GM10266 (cell line): ENCODE measurements around the gene GOLGA8N.

Experiments used
- DNase-seq: peaks from one replicate; pipeline ENCODE4 v3.0.0; 2012; ENCODE audit errors: extremely low spot score
- TF ChIP-seq, protein P1 (sequence below): IDR thresholded peaks from 2 replicates; pipeline ENCODE4 v1.5.1; 2012; ENCODE audit warnings: mild to moderate bottlenecking, low read depth; ENCODE audit not compliant: control insufficient read depth, insufficient read depth; ENCODE audit errors: missing control alignments

GOLGA8N gene

DNA sequence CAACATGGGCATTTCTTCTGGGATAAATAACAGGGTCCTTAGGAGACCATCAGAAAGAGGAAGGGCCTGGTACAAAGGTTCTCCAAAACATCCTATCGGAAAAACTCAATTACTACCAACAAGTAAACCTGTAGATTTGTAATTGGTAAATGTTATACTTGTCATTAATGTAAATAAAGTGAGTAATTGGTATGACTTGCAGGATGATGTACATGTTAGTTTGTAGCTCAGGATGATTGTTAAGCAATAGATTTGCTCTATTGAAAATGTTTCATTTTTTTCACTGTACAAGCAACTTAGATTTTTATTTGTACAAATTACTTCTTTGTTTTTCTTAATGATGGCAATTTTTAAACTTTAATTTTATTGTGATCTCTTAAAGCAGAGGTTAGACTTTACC is 44.4 kb downstream of the GOLGA8N start:
- TF ChIP-seq, protein P1, sequence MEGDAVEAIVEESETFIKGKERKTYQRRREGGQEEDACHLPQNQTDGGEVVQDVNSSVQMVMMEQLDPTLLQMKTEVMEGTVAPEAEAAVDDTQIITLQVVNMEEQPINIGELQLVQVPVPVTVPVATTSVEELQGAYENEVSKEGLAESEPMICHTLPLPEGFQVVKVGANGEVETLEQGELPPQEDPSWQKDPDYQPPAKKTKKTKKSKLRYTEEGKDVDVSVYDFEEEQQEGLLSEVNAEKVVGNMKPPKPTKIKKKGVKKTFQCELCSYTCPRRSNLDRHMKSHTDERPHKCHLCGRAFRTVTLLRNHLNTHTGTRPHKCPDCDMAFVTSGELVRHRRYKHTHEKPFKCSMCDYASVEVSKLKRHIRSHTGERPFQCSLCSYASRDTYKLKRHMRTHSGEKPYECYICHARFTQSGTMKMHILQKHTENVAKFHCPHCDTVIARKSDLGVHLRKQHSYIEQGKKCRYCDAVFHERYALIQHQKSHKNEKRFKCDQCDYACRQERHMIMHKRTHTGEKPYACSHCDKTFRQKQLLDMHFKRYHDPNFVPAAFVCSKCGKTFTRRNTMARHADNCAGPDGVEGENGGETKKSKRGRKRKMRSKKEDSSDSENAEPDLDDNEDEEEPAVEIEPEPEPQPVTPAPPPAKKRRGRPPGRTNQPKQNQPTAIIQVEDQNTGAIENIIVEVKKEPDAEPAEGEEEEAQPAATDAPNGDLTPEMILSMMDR = no peak

DNA sequence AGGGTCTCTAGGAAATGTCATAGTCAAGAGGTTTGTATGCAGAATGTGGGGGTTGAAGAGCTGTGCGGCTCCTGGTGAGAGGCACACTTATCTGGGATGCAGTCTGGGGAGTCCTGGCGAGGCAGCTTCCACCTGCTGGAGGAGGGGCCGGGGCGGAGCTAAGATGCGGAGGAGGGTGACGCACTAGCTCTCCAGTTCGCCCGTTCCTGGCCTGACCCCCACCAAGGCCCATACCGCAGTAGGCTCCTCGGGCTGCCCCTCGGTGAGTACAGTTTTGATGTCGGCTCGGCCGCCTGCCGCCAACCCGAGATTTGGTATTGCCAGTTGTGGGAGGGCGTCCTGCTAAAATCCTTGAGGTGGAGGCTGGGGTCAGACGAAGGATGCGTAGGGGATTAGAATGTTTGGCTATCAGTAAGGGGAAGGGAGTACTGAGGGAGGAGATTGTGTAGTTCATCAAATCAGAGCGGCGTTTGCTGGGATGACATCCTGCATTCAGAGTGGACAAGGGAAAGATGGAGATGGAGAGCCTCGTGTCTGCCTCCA is 48.3 kb downstream of the GOLGA8N start, which contains the start of gene SCG5:
Gene SCG5, plus strand, starts transcription at position 194 of the 543 bp plus-strand sequence. CDS start 1,883 bp downstream, outside the sequence.
- TF ChIP-seq, protein P1 = no peak
- DNase-seq = no peak

More for the DNA sequence above, 44.4 kb downstream of the GOLGA8N start:
- DNase-seq = no peak

DNA sequence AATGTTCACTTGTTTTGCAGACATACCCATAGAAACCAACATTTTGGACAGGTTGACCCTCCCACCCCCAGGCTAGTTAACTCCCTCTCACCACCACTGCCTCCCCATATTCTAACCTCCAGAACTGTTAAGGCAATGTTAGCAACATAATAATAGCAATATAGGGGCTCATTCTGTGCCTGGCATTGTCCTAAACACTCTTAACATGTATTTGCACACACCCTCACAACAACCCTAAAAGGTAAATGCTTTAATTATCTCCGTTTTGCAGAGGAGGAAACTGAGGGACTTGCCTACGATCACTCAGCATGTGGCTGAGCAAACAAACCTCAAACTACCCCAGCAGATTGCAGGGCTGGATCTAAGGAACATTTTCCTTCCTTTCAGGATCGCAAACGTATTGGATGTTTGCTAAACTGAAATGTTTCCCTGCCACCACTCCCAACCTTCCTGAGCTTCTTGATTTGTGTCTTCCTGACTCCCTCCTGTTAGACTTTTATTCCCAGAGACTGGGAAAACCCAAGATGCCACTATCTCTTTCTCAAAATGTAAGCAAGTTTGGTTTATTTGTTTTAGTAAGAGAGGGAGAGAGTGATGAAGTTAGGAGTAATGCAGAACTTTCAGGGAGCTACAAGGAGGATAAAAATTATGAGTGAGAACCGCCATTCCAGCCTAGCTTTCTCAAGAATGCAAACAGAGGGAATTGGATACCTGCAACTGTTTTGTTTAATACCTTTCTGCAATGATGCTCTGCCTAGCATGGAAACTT is 49.6 kb downstream of the GOLGA8N start:
- TF ChIP-seq, protein P1 = no peak
- DNase-seq = no peak

DNA sequence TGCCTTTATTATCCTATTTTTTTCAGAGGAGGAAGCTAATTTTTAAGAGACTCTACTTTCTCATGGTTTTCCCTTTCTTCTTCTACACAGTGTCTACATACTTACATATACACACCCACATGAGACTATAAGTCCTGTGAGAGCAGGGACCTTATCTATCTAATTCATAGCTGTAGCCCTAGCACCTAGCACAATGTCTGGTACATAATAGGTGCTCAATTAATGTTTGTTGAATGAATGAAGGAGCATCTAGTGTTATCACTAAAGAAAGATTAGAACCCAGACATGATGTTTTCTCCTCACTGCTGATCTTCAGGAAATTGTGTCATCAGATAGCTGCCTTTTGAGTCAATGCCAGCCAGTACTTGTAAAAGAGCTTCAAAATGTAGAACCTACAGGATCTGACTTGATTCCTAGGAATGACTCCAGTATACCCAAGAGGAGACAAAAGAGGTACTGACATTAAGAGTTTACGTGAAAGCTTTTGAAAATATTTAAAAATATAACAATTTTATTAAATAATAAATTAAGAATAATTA is 50.7 kb downstream of the GOLGA8N start:
- TF ChIP-seq, protein P1 = no peak
- no peak for DNase-seq

DNA sequence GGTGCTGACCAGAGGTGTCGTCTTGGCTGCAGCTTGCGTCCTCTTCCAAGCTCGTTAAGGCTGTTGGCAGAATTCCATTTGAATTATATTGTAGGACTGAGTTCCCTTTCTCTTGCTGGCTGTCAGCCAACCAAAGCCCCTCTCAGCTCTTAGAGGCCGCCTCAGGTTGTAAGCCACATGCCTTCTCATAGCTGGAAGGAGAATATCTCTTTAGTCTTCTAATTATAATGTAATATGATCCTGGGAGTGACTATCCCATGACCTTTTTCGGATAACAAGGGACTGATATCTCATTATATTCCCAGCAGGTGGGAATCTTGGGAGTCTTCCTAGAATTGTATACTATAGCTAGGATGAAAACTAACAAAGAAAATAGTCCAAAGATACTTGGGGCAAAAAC is 53.0 kb downstream of the GOLGA8N start:
- TF ChIP-seq, protein P1 = no peak
- DNase-seq = no peak

DNA sequence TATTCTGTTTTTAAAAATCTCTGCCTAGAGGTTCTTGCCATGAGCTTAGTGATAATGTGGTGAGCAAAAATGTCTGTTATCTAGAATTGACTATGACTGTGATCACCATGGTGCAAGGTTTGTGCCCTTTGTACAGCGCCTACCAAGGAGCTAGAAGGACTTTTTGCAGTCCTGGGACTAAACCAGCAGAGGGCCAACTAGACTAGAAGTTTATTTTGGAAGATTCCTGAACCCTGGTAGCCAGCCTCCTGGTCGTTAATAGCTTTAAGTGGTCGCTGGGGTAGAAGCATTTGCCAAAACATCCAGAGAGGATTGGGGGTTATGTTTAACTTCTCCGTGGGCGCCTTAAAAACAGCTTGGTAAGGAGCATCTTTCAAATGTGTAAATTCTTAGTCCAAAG is 56.1 kb downstream of the GOLGA8N start:
- DNase-seq = no peak
- TF ChIP-seq, protein P1 = no peak

DNA sequence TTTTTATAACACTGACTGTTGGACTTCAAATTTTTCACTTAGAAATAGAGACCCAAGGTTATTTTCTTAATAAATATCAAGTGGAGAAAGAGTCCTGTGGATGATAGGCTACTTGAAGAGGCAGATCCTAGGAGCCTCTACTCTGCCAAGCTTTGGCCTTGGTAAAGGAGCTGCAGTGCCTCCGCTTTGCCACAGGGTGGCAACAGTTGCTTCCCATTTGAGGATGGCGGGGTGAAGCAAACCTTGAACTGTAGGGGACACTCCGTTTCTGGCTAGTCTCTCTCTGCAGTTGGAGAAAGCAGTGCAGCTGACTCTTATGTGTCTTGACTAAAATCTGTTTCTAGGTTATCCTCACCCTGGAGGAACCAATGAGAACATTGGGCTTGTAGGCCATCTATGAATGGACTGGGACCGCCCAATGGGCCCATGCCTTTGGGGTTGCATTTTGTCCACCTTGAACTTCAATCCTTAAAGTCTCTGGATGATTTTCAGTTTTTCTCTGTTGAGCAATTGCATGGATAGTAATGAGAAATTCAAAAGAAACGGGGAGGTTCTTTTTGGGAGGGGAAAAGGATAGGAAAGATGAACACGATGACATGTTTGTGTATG is 58.1 kb downstream of the GOLGA8N start:
- TF ChIP-seq, protein P1 = peak; percentile 94
- peak; percentile 70 for DNase-seq
